HG02943 (cell line): ENCODE measurements around the gene ATG2A.
"Not testable (repeated sequence)": the region's sequence is repeated elsewhere in the genome, so short reads cannot be mapped to it uniquely, and the experiment has no call there.

Experiments used
- ATAC-seq: cut with Tn5 transposase; IDR thresholded peaks from one replicate; pipeline ENCODE4 v1.9.1; 2021; ENCODE audit warnings: mild to moderate bottlenecking, low read depth, moderate library complexity; ENCODE audit not compliant: unreplicated experiment

ATG2A gene

DNA sequence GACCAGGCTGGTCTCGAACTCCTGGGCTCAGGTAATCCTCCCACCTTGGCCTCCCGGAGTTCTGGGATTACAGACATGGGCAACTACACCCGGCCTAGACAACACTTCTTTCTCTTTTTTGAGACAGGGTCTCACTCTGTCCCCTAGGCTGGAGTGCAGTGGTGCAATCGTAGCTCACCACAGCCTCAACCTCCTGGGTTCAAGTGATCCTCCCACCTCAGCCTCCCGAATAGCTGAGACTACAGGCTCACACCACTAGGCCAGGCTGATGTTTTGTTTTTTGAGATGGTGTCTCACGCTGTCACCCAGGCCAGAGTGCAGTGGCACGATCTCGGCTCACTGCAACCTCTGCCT, 71.3 kb downstream of the ATG2A start:
- not testable (repeated sequence) for ATAC-seq

GRCh38 chr11:64845129-64845775, 71.8 kb downstream of the ATG2A start:
- ATAC-seq = no peak
